H1 (cell line): Measurements from ENCODE around the gene TMEM225.

Experiments used
- FOSL1 ChIP-seq: IDR thresholded peaks from 2 replicates; pipeline ENCODE4 v1.6.1; 2011; ENCODE audit warnings: mild to moderate bottlenecking, low read depth, low read length, moderate library complexity; ENCODE audit not compliant: insufficient read depth
- JUN ChIP-seq: IDR thresholded peaks from 2 replicates; pipeline ENCODE4 v1.6.1; 2011; ENCODE audit warnings: low read depth, mild to moderate bottlenecking, improper control_type of control experiment, low read length
- POLR2A ChIP-seq, 2 experiments: IDR thresholded peaks; 1 replicate in 1 of 2; 2 replicates in 1 of 2; pipeline ENCODE4 v1.6.1; 2011; ENCODE audit warnings: low read depth in 2 of 2, low read length in 2 of 2, mild to moderate bottlenecking in 2 of 2; ENCODE audit errors: control extremely low read depth in 1 of 2
- POLR2AphosphoS5 ChIP-seq: IDR thresholded peaks from 2 replicates; pipeline ENCODE4 v1.6.1; 2011; ENCODE audit warnings: low read depth, low read length
- TF ChIP-seq, protein P1 (sequence below): IDR thresholded peaks from 2 replicates; pipeline ENCODE4 v1.6.1; 2011; ENCODE audit warnings: low read length, improper control_type of control experiment
- TF ChIP-seq, protein P2 (sequence below), 3 experiments: IDR thresholded peaks; 1 replicate in 2 of 3; 2 replicates in 1 of 3; pipeline versions ENCODE4 v1.5.1 to v1.6.1; 2011; ENCODE audit warnings: low read length in 3 of 3, mild to moderate bottlenecking in 3 of 3, inconsistent platforms in 2 of 3, low read depth in 1 of 3, moderate library complexity in 1 of 3; ENCODE audit not compliant: insufficient read depth in 1 of 3; ENCODE audit errors: control extremely low read depth in 1 of 3
- TF ChIP-seq, protein P3 (sequence below): IDR thresholded peaks from 2 replicates; pipeline ENCODE4 v1.6.1; 2011; ENCODE audit warnings: low read depth, mild to moderate bottlenecking, low read length; ENCODE audit not compliant: insufficient read depth

DNA sequence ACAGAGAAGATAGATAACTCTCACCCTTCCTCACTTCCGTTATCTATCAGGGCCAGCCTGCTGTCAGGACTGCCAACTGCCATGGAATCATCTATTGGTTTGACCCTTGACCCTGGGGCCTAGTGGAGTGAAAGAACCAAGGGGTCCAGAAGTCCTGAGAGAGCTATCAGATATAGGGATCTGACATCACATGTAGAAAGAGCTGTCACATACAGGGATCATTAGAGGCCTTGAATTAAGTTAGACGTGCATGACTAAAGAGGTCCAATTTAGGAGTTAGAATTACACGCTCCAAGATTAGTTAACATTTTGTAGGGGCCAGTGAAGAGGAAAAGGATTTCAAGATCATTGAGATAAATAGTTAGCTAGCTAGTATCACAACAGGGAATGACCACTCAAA, at the start of gene TMEM225:
- TF ChIP-seq JUN (no peak), POLR2A (IDR thresholded peaks at IDR 0.05; ENCODE audit: control extremely low read depth in 1 of 2, low read depth in 2 of 2, low read length in 2 of 2) (no peak), FOSL1 (no peak), POLR2AphosphoS5 (no peak)
- TF ChIP-seq, protein P1, sequence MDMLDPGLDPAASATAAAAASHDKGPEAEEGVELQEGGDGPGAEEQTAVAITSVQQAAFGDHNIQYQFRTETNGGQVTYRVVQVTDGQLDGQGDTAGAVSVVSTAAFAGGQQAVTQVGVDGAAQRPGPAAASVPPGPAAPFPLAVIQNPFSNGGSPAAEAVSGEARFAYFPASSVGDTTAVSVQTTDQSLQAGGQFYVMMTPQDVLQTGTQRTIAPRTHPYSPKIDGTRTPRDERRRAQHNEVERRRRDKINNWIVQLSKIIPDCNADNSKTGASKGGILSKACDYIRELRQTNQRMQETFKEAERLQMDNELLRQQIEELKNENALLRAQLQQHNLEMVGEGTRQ, result no peak
- TF ChIP-seq, protein P2, sequence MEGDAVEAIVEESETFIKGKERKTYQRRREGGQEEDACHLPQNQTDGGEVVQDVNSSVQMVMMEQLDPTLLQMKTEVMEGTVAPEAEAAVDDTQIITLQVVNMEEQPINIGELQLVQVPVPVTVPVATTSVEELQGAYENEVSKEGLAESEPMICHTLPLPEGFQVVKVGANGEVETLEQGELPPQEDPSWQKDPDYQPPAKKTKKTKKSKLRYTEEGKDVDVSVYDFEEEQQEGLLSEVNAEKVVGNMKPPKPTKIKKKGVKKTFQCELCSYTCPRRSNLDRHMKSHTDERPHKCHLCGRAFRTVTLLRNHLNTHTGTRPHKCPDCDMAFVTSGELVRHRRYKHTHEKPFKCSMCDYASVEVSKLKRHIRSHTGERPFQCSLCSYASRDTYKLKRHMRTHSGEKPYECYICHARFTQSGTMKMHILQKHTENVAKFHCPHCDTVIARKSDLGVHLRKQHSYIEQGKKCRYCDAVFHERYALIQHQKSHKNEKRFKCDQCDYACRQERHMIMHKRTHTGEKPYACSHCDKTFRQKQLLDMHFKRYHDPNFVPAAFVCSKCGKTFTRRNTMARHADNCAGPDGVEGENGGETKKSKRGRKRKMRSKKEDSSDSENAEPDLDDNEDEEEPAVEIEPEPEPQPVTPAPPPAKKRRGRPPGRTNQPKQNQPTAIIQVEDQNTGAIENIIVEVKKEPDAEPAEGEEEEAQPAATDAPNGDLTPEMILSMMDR (IDR thresholded peaks at IDR 0.05; ENCODE audit: control extremely low read depth in 1 of 3, insufficient read depth in 1 of 3, low read depth in 1 of 3, low read length in 3 of 3), result no peak
- TF ChIP-seq, protein P3, sequence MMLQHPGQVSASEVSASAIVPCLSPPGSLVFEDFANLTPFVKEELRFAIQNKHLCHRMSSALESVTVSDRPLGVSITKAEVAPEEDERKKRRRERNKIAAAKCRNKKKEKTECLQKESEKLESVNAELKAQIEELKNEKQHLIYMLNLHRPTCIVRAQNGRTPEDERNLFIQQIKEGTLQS, result no peak
